Measurements from ENCODE around the gene ZNF776. TPM values are rescaled to one million over a fixed set of nuclear protein-coding genes. Genes with fewer than 3 reads are reported as not detected.

ZNF776 gene
- total and polyA plus RNA-seq, 5 donors from 2014 or later = 2.9 to 15.4 (median 9.1) TPM

DNA sequence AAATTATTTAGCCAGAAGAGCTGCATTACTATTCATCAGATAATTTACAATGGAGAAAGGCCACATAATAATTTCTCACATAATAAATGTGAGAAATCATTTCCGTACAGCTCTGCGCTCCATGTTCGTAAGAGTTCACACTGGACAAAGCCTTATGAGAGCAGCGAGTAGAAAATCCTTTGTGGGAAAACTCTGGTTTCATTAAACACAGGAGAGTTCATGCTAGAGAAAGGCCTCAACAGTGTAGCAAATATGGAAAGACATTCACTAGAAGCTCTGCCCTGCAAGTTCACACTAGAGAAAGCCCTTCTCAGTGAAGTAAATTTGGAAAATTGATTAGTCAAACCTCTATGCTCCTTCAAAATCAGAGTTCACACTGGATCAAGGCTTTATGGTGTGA is 8.4 kb downstream of the ZNF776 start:
- Mint-ChIP-seq H3K27ac (no peak overlapping the region), H3K9me3 (peaks cover 8 to 88% (median 54%) of the 10 kb centered on the region in 7 donors), H3K27me3 (no peaks in the 10 kb centered on the region), H3K36me3 (peaks cover 76% of the 10 kb centered on the region), H3K4me1 (peaks cover 0 to 11% (median 6%) of the 10 kb centered on the region in 4 donors), H3K4me3 (no peak overlapping the region)
- peaks cover 79 to 98% of the 10 kb centered on the region in 2 experiments for H3K9me3 ChIP-seq (ENCODE audit: control insufficient read depth in 2 of 2, low read length in 2 of 2)
- peak overlapping the region; percentile 8 for H3K4me3 ChIP-seq (ENCODE audit: low read depth, low read length)
- no peak for DNase-seq
- ATAC-seq (ENCODE audit: low read depth in 2 of 2) = no peak
- no peaks in the 10 kb centered on the region for H3K27me3 ChIP-seq (ENCODE audit: control insufficient read depth, insufficient read depth, low read length)
- H3K4me1 ChIP-seq (ENCODE audit: control insufficient read depth, insufficient read depth, low read length, poor library complexity, severe bottlenecking) = no peaks in the 10 kb centered on the region
- peaks cover 69% of the 10 kb centered on the region for H3K36me3 ChIP-seq (ENCODE audit: control insufficient read depth, insufficient read depth, low read length)
- no peak overlapping the region for H3K27ac ChIP-seq (ENCODE audit: insufficient read depth, low read length, poor library complexity, severe bottlenecking)

DNA sequence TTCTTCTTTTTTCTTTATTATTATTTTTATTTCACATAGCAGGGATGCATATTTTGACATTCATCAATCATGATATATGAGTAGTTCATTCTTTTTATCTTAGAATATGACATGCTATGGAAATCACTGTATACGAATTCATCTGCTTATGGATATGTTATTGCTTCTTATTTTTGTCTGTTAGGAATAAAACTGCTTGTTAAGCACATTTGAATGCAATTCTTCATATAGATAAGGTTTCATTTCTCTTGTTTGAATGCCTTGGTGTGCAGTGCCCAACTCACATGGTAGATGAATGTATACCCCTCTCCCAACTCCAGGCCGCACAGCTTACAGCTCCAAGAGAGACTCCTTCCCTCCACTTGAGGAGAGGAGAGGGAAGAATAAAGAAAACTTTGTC is 11.3 kb downstream of the ZNF776 start:
- Mint-ChIP-seq H3K4me3 (no peak overlapping the region), H3K27me3 (peaks cover 5% of the 10 kb centered on the region), H3K4me1 (no peaks in the 10 kb centered on the region), H3K36me3 (peaks cover 59% of the 10 kb centered on the region), H3K27ac (no peak overlapping the region), H3K9me3 (peaks cover 4 to 76% (median 36%) of the 10 kb centered on the region in 7 donors)
- H3K27me3 ChIP-seq (ENCODE audit: control insufficient read depth, insufficient read depth, low read length) = no peaks in the 10 kb centered on the region
- no peaks in the 10 kb centered on the region for H3K4me1 ChIP-seq (ENCODE audit: control insufficient read depth, insufficient read depth, low read length, poor library complexity, severe bottlenecking)
- no peak for DNase-seq
- no peak for ATAC-seq (ENCODE audit: low read depth in 2 of 2)
- peak overlapping the region; percentile 22 for H3K4me3 ChIP-seq (ENCODE audit: low read depth, low read length)
- peaks cover 61 to 83% of the 10 kb centered on the region in 2 experiments for H3K9me3 ChIP-seq (ENCODE audit: control insufficient read depth in 2 of 2, low read length in 2 of 2)
- H3K27ac ChIP-seq (ENCODE audit: insufficient read depth, low read length, poor library complexity, severe bottlenecking) = no peak overlapping the region
- H3K36me3 ChIP-seq (ENCODE audit: control insufficient read depth, insufficient read depth, low read length) = peaks cover 42% of the 10 kb centered on the region

DNA sequence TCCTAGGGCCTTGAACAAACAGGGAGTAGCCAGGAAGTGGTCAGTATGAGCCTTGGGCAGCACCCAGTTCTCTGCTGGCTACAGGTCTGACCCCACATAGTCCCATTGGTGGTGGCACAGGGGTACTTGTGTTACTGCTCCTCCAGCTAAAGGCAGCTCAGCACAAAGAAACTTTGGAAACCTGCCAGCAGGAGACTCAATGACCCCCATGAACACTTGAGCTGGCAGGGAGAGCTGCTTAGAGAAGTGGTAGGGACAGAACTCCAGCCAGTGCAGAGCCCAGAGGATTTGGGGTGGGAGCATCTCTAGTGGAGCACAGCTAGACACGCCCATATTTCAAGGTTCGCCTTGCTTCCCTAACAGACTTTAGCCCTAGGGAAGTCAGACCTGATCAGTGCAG is 12.5 kb downstream of the ZNF776 start:
- no peak overlapping the region for H3K27ac Mint-ChIP-seq
- peaks cover 4 to 70% (median 27%) of the 10 kb centered on the region in 7 donors for H3K9me3 Mint-ChIP-seq

DNA sequence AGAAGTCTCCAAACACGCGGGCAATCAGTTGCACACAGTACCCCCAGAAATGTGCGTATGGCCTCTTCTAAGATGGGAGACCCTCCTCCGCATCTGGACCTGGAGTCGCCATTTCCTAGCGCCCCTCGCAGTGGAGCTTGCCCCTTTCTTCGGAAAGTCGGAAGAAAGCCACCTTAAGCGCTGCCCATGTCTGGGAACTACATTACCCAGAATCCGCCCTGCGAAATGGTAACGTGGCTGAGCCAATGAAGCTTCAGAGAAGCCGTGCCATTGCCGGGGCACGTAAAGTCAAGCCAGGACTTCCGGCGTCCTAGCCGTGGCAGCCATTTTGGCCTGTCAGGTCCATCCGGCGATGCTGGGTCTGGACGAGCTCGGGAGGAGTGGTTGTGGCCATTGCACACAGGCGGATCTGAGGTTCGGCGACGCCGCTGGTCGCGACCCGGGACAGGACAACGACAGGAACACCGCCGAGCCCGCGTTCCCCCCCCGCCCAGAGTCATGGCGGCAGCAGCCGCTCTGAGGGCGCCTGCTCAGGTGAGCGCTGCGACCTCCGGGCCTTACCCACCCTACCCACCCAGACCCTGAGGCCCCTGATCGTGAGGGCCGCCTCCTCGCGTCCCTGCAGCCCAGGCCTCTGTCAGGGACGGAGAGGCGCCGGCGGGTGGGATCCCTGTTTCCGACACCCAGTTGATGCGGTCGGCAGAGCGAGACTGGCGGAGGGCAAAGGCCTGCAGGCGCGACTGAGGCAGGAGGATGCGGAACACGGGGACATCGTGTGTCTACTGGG is 22.9 kb downstream of the ZNF776 start, which contains the start of gene ZNF586:
ZNF586 (plus strand) TSS at position 332 of the 787 bp plus-strand sequence; CDS start at position 499, 167 bp downstream.
- H3K27me3 Mint-ChIP-seq = peaks cover 5% of the 10 kb centered on the region
- H3K27ac Mint-ChIP-seq = peak within 1 kb of the TSS; percentile 91 to 98 (median 93)
- Histone ChIP-seq H3K36me3 (ENCODE audit: control insufficient read depth, insufficient read depth, low read length) (peaks cover 26% of the 10 kb centered on the region), H3K4me1 (ENCODE audit: control insufficient read depth, insufficient read depth, low read length, poor library complexity, severe bottlenecking) (peaks cover 11% of the 10 kb centered on the region), H3K9me3 (ENCODE audit: control insufficient read depth in 2 of 2, low read length in 2 of 2) (peaks cover 32 to 39% of the 10 kb centered on the region in 2 experiments), H3K27ac (ENCODE audit: insufficient read depth, low read length, poor library complexity, severe bottlenecking) (peak within 1 kb of the TSS; percentile 82), H3K27me3 (ENCODE audit: control insufficient read depth, insufficient read depth, low read length) (no peaks in the 10 kb centered on the region), H3K4me3 (ENCODE audit: low read depth, low read length) (peak within 1 kb of the TSS; percentile 82)
- H3K9me3 Mint-ChIP-seq = peaks cover 4 to 47% (median 17%) of the 10 kb centered on the region in 7 donors
- H3K4me3 Mint-ChIP-seq = peak within 1 kb of the TSS; percentile 85 to 97 (median 95)
- ATAC-seq (ENCODE audit: low read depth in 2 of 2) (peak; percentile 100), DNase-seq (peak; percentile 81 to 96 (median 86))
- peaks cover 5 to 32% (median 13%) of the 10 kb centered on the region in 4 donors for H3K4me1 Mint-ChIP-seq
- peaks cover 38% of the 10 kb centered on the region for H3K36me3 Mint-ChIP-seq

More for the DNA sequence above, 12.5 kb downstream of the ZNF776 start:
- DNase-seq (no peak), ATAC-seq (ENCODE audit: low read depth in 2 of 2) (no peak)
- H3K9me3 ChIP-seq (ENCODE audit: control insufficient read depth in 2 of 2, low read length in 2 of 2) = peaks cover 49 to 72% of the 10 kb centered on the region in 2 experiments
- H3K27me3 Mint-ChIP-seq = peaks cover 9% of the 10 kb centered on the region
- H3K4me1 Mint-ChIP-seq = no peaks in the 10 kb centered on the region
- peaks cover 51% of the 10 kb centered on the region for H3K36me3 Mint-ChIP-seq
- no peaks in the 10 kb centered on the region for H3K4me1 ChIP-seq (ENCODE audit: control insufficient read depth, insufficient read depth, low read length, poor library complexity, severe bottlenecking)
- no peak overlapping the region for H3K27ac ChIP-seq (ENCODE audit: insufficient read depth, low read length, poor library complexity, severe bottlenecking)
- H3K4me3 Mint-ChIP-seq = no peak overlapping the region
- H3K4me3 ChIP-seq (ENCODE audit: low read depth, low read length) = no peak overlapping the region
- no peaks in the 10 kb centered on the region for H3K27me3 ChIP-seq (ENCODE audit: control insufficient read depth, insufficient read depth, low read length)
- peaks cover 30% of the 10 kb centered on the region for H3K36me3 ChIP-seq (ENCODE audit: control insufficient read depth, insufficient read depth, low read length)

DNA sequence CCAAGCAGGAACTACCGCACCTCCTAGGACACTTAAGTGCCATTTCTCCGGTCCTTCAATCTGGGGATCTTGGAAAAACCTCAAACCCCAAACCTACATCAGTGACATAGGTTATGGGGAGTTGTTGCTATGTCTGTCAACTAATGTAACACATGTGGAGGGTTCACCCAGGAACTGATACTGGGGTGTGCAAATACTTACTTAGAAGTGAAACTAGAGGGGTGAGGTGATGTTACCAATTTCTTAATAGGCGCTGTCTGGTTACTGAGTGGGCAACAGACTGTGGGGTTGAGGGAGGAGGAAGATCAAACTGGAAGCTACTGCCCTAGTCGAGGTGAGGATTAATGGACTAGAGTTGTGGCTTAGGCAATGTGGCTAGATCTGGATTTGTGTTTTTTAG is 24.8 kb downstream of the ZNF776 start:
- H3K9me3 ChIP-seq (ENCODE audit: control insufficient read depth in 2 of 2, low read length in 2 of 2) = peaks cover 43 to 56% of the 10 kb centered on the region in 2 experiments
- peaks cover 11% of the 10 kb centered on the region for H3K4me1 ChIP-seq (ENCODE audit: control insufficient read depth, insufficient read depth, low read length, poor library complexity, severe bottlenecking)
- DNase-seq (no peak), ATAC-seq (ENCODE audit: low read depth in 2 of 2) (no peak)
- no peak overlapping the region for H3K27ac ChIP-seq (ENCODE audit: insufficient read depth, low read length, poor library complexity, severe bottlenecking)
- H3K4me3 Mint-ChIP-seq = peak overlapping the region; percentile 29 to 97 (median 66)
- H3K36me3 Mint-ChIP-seq = peaks cover 44% of the 10 kb centered on the region
- peaks cover 5 to 38% (median 13%) of the 10 kb centered on the region in 4 donors for H3K4me1 Mint-ChIP-seq
- no peaks in the 10 kb centered on the region for H3K27me3 ChIP-seq (ENCODE audit: control insufficient read depth, insufficient read depth, low read length)
- no peak overlapping the region for H3K27ac Mint-ChIP-seq
- no peaks in the 10 kb centered on the region for H3K27me3 Mint-ChIP-seq
- H3K36me3 ChIP-seq (ENCODE audit: control insufficient read depth, insufficient read depth, low read length) = peaks cover 43% of the 10 kb centered on the region
- peaks cover 4 to 56% (median 22%) of the 10 kb centered on the region in 7 donors for H3K9me3 Mint-ChIP-seq
- H3K4me3 ChIP-seq (ENCODE audit: low read depth, low read length) = no peak overlapping the region

DNA sequence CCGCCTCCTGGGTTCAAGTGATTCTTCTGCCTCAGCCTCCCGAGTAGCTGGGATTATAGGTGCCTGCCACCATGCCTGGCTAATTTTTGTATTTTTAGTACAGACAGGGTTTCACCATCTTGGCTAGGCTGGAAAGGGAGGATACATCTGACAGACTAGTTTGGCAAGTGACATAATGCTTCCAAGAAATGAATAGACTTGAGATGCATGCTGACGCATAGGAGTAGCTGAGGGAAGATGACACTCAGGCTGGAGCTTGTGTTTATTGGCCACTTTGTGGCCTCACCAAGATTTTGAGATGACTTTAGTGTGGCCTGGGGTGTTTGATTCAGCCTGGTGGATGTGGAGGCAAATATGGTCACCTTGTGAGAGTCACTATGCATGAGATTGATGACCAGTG is 26.9 kb downstream of the ZNF776 start:
- peaks cover 63% of the 10 kb centered on the region for H3K36me3 ChIP-seq (ENCODE audit: control insufficient read depth, insufficient read depth, low read length)
- Mint-ChIP-seq H3K27me3 (no peaks in the 10 kb centered on the region), H3K4me1 (peaks cover 5 to 48% (median 13%) of the 10 kb centered on the region in 4 donors), H3K4me3 (peak overlapping the region in 2 of 4 donors; percentile 46 to 52), H3K27ac (no peak overlapping the region), H3K9me3 (peaks cover 3 to 70% (median 37%) of the 10 kb centered on the region in 7 donors), H3K36me3 (peaks cover 55% of the 10 kb centered on the region)
- peaks cover 11% of the 10 kb centered on the region for H3K4me1 ChIP-seq (ENCODE audit: control insufficient read depth, insufficient read depth, low read length, poor library complexity, severe bottlenecking)
- H3K9me3 ChIP-seq (ENCODE audit: control insufficient read depth in 2 of 2, low read length in 2 of 2) = peaks cover 56 to 76% of the 10 kb centered on the region in 2 experiments
- ATAC-seq (ENCODE audit: low read depth in 2 of 2) (no peak), DNase-seq (no peak)
- peak overlapping the region; percentile 31 for H3K4me3 ChIP-seq (ENCODE audit: low read depth, low read length)
- no peaks in the 10 kb centered on the region for H3K27me3 ChIP-seq (ENCODE audit: control insufficient read depth, insufficient read depth, low read length)
- H3K27ac ChIP-seq (ENCODE audit: insufficient read depth, low read length, poor library complexity, severe bottlenecking) = no peak overlapping the region

DNA sequence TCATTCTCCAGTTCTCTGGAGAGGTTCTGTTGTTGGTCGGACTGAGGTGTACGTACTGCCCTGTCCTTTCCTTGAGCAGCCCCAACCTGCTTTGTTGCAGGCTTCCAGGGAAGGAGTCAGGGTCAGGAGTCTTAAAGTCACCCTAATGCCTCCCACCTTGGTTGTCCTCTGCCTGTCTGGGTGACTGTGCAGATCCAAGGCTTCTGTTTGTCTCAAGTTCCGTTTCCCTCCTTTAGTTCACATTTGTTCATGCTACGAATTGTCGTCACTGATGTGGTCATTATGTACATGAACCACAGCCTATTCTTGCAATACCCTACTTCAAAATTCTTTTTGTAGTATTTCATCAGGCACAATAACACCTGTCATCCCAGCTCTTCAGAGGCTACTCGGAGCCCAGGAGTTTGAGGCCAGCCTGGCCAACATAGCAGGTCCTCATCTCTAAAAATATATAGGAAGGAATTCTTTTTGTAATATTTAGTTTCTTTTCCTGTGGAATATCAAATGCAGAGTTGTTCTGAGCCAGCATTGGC is 30.2 kb downstream of the ZNF776 start:
- H3K9me3 ChIP-seq (ENCODE audit: control insufficient read depth in 2 of 2, low read length in 2 of 2) = peaks cover 79 to 97% of the 10 kb centered on the region in 2 experiments
- Mint-ChIP-seq H3K27ac (no peak overlapping the region), H3K9me3 (peaks cover 0 to 86% (median 57%) of the 10 kb centered on the region in 7 donors), H3K36me3 (peaks cover 73% of the 10 kb centered on the region), H3K4me3 (peak overlapping the region in 2 of 4 donors; percentile 65 to 68), H3K4me1 (peaks cover 0 to 28% (median 7%) of the 10 kb centered on the region in 4 donors), H3K27me3 (no peaks in the 10 kb centered on the region)
- H3K27ac ChIP-seq (ENCODE audit: insufficient read depth, low read length, poor library complexity, severe bottlenecking) = no peak overlapping the region
- H3K36me3 ChIP-seq (ENCODE audit: control insufficient read depth, insufficient read depth, low read length) = peaks cover 89% of the 10 kb centered on the region
- ATAC-seq (ENCODE audit: low read depth in 2 of 2) (no peak), DNase-seq (no peak)
- no peaks in the 10 kb centered on the region for H3K4me1 ChIP-seq (ENCODE audit: control insufficient read depth, insufficient read depth, low read length, poor library complexity, severe bottlenecking)
- no peak overlapping the region for H3K4me3 ChIP-seq (ENCODE audit: low read depth, low read length)
- no peaks in the 10 kb centered on the region for H3K27me3 ChIP-seq (ENCODE audit: control insufficient read depth, insufficient read depth, low read length)

All from CD4-positive, CD25-positive, alpha-beta regulatory T cell (primary cell).